GM12801 (cell line): ENCODE results near the gene HAP1.

Experiments
- TF ChIP-seq, protein P1 (sequence below): IDR thresholded peaks from one replicate; pipeline ENCODE4 v1.5.1; 2011; ENCODE audit warnings: control low read depth; ENCODE audit not compliant: insufficient read length; ENCODE audit errors: extremely low read depth

HAP1 gene

DNA sequence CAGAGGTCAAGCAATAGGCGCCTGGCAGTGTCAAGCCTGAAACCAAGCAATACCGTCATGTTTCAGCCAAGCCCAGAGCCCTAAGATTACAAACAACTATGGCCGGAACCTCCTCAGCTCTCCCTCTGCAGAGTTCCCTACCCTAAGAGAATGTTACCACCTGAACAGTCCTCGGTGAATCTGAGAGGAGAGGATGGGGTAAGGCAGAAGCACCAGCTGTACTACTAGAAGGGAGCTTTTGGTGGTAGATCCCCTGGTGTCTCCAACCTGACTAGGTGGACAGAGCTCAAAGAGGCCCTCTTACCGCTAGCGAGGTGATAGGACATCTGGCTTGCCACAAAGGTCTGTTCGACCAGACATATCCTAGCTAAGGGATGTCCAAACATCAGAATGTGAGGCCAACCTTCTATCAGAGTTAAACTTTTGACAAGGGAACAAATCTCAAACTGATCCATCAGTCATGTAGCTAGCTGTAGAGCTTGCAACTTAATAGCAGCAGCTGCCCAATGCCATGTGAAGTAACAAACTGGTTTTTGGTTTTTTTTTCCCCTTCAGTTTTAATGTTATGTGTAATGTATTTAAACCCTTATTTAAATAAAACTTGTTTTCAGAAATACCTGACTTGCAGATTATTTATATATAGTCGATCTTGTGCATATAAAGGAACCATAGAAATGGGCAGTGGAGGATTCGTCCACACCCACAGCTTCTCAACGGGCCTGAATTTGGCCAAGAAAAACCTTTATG is 43.2 kb downstream of the HAP1 start:
- TF ChIP-seq, protein P1, sequence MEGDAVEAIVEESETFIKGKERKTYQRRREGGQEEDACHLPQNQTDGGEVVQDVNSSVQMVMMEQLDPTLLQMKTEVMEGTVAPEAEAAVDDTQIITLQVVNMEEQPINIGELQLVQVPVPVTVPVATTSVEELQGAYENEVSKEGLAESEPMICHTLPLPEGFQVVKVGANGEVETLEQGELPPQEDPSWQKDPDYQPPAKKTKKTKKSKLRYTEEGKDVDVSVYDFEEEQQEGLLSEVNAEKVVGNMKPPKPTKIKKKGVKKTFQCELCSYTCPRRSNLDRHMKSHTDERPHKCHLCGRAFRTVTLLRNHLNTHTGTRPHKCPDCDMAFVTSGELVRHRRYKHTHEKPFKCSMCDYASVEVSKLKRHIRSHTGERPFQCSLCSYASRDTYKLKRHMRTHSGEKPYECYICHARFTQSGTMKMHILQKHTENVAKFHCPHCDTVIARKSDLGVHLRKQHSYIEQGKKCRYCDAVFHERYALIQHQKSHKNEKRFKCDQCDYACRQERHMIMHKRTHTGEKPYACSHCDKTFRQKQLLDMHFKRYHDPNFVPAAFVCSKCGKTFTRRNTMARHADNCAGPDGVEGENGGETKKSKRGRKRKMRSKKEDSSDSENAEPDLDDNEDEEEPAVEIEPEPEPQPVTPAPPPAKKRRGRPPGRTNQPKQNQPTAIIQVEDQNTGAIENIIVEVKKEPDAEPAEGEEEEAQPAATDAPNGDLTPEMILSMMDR: no peak

DNA sequence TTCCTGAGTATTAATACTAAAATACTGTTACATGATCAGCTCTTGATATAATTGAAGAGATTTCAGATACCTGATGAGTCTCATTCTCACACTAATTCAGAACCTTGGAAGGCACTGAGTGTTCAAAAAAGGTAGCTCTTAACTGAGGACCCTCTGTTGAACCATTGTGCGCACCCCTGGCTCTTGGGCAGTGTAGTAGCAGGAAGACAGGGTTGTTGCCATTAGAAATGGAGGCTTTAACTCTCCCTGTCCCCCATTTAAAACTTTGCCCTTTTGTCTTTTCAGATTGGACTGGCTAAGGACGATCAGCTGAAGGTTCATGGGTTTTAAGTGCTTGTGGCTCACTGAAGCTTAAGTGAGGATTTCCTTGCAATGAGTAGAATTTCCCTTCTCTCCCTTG is 43.9 kb downstream of the HAP1 start:
- TF ChIP-seq, protein P1: no peak

DNA sequence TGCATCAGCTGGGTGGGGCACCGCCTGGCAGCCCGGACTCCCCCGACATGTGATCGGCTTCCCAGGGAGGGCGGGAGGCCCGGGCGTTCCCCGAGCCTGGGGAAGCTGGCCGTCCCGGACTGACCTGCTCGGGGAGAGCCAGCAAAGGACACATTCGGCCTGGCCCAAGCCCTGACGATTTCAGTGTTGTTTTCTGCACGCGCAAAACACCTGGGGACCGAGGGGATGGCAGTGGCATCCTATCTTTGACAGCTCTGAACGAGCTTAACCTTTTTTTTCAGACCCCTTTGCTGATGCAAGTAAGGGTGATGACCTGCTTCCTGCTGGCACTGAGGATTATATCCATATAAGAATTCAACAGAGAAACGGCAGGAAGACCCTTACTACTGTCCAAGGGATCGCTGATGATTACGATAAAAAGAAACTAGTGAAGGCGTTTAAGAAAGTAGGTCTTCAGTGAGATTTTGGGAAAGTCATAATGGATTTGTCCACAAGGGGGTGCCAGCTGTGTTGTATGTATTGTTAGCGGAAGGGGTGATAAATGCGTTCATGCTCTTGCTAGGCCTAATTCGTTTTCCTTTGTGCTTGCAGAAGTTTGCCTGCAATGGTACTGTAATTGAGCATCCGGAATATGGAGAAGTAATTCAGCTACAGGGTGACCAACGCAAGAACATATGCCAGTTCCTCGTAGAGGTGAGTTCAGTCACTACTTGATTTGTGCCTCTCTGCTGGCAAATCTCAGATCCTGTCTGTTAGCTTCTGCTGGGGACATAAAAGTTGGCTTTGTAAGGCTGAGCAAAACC is 44.7 kb downstream of the HAP1 start:
- TF ChIP-seq, protein P1: no peak

DNA sequence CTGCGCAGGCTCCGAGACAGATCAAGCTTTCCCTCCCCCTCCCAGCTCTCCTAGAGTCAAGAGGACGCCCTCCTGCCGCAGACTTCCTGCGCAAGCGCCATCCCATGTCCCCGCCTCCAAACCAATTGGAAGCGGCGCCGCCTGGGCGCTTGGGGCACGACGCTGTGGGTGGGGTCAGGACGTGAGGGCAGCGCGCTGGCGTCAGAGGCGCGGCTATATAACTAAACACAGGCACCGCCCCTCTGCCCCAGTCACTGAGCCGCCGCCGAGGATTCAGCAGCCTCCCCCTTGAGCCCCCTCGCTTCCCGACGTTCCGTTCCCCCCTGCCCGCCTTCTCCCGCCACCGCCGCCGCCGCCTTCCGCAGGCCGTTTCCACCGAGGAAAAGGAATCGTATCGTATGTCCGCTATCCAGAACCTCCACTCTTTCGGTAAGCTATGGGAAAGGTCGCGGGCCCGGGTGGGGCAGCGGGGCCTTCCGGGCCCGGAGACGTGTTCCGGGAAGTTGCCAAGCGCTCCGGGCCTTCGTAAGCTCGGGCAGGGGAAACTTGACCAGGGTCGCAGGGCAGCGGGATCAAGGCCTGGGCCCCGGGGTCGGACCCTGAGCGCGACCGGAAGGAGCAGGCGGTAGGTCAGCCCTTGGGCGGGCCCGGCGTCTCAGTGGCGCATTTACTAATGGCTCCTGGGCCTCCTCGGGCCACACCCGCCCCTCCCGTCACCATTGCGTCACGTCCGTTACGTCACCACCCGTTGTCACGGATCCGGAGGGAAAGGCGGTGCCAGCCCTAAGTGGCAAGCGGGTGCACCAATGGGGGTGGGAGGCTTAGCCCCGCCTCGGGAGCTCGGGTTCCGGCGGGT is 45.6 kb downstream of the HAP1 start, which contains the start of gene EIF1:
EIF1 (plus strand) TSS at position 245 of the 856 bp plus-strand sequence; CDS start at position 399, 154 bp downstream.
- TF ChIP-seq, protein P1: no peak

DNA sequence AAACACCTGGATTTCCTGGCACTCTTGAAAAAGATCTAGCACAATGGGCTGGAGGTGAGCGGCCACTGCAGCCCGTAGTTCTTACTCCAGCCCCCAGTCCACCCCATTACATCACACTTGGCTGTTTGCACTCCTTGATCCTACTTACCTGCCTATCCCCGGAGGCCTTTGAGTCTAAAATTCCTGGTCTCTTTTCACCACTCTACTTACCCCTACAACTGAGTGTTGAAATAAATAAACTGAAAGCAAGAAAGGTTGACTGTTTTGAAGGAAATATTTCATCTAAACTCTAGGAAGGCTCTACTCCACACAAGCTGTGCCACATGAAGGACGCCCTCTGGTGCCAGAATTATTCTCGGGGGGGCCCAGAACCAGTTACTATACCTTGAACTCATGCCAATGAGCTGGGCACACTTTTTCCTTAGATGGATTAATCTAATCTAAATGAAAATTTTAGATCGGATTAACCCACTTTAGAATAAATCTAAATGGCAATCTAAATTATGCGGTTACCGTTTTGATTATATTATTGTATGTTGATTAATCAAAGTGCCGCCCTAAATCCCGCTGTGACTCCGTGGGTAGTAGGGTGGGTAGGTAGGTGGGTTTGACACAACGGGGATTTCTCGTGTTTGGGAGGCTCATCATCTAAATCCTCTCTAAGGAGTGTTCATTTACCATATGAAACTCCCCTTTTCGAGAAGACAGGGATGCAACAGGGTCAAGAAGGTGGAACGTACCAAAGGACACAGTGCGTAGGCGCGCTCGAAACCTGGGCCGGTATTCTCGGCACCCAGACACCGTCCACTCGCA is 46.4 kb downstream of the HAP1 start:
- TF ChIP-seq, protein P1: no peak

DNA sequence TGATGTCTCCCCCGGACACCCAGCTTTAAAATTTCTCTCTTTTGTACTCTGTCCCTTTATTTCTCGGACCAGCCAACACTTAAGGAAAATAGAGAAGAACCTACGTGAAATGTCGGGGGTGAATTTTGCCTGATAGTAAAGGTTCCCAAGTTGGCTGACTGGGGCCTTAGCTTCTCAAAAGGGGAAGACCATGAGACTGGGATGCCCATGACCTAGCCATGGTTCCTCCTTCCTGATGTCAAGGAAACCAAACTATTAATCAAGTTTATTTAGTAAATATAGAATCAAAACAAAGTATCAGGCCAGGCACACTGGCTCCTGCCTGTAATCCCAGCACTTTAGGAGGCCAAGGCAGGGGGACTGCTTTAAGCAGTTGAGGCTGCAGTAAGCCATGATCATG is 48.2 kb downstream of the HAP1 start:
- TF ChIP-seq, protein P1: no peak
